ENCODE results near the gene HMGCS1. TPM values are rescaled to one million over a fixed set of nuclear protein-coding genes. Genes with fewer than 3 reads are reported as not detected.

The HMGCS1 gene
- 100 to 1,000 TPM in 1 of 4 donors, 10 to 100 TPM in 3; 46.7 to 210 (median 71.5) TPM for polyA plus RNA-seq
- long read RNA-seq, donor 1, transcript HMGCS1-203 (2 exons, 950 nt) = minor isoform, 15 of 160 reads
- long read RNA-seq, donor 1, transcript HMGCS1-202 (10 exons, 3,466 nt) = minor isoform, 20 of 160 reads
- long read RNA-seq, donor 1, transcript HMGCS1-201 (11 exons, 3,506 nt) = major isoform, 31 of 160 reads
- long read RNA-seq, donor 1, transcript HMGCS1-204 (3 exons, 708 nt) = minor isoform, 7 of 160 reads
- long read RNA-seq, donor 1, partial matches to known transcripts = 77 of 160 reads
- long read RNA-seq, donor 1, other reads (novel, unspliced or antisense) = 6 of 160 reads
- long read RNA-seq, donor 2, partial matches to known transcripts = 0 of 9 reads
- long read RNA-seq, donor 2, other reads (novel, unspliced or antisense) = 0 of 9 reads
- long read RNA-seq, donor 3, partial matches to known transcripts = 0 of 12 reads
- long read RNA-seq, donor 3, other reads (novel, unspliced or antisense) = 0 of 12 reads
- long read RNA-seq, donor 4, partial matches to known transcripts = 0 of 1 reads
- long read RNA-seq, donor 4, other reads (novel, unspliced or antisense) = 0 of 1 reads
- long read RNA-seq, donor 5, partial matches to known transcripts = 0 of 1 reads
- long read RNA-seq, donor 5, other reads (novel, unspliced or antisense) = 0 of 1 reads
- long read RNA-seq, donor 6, transcript HMGCS1-202 (10 exons, 3,466 nt) = major isoform, 10 of 36 reads
- long read RNA-seq, donor 6, transcript HMGCS1-203 (2 exons, 950 nt) = minor isoform, 6 of 36 reads
- long read RNA-seq, donor 6, partial matches to known transcripts = 15 of 36 reads
- long read RNA-seq, donor 6, other reads (novel, unspliced or antisense) = 0 of 36 reads
- long read RNA-seq, donor 7, transcript HMGCS1-201 (11 exons, 3,506 nt) = minor isoform, 5 of 13 reads
- long read RNA-seq, donor 7, transcript HMGCS1-202 (10 exons, 3,466 nt) = major isoform, 6 of 13 reads
- long read RNA-seq, donor 7, partial matches to known transcripts = 0 of 13 reads
- long read RNA-seq, donor 7, other reads (novel, unspliced or antisense) = 0 of 13 reads
- long read RNA-seq, donor 8 = 0 reads
- long read RNA-seq, donor 9, partial matches to known transcripts = 0 of 5 reads
- long read RNA-seq, donor 9, other reads (novel, unspliced or antisense) = 0 of 5 reads
- long read RNA-seq, donor 10, partial matches to known transcripts = 16 of 25 reads
- long read RNA-seq, donor 10, other reads (novel, unspliced or antisense) = 0 of 25 reads

DNA sequence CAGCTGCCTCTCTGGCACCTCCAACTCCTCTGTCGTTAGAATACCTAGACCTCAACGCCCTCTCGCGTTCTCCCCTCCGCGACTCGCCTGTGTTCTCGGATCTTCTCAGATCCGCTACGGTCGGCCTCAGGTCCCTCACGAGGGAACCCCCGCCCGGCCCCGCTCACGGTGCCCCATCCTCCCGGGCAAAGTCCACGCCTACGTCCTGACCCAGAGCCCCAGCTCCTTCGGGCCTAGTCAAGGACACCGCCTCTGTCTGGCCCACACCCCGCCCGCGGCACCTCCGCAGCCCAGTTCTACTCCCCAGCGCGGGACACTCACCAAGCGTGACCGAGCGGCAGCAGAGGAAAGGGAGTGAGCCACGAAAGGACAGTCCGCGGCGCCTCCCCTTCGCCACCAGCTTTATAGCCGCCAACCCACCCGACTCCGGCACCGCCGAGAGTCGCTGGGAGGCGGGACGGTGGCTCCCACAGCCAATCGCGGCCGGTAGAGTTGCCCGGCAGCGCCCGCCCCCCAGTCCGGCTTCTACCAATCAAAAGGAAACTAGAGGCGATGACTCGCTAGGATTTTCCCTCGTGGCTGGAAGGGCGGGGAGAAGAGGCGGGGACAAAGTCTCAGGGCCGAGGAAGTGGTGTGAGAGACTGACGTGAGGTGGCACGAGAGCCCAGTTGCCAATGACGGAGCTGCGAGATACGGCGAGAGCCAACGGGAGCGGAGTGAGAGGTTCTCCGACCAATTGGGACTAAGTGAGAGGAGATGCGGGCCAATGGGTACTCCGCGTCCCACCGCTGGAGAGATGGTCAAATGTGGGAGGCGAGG, at the start of gene HMGCS1:
TSS of gene HMGCS1 (minus strand) at position 378 of the 819 bp plus-strand sequence. CDS start 14,447 bp downstream, outside the sequence.
- no peaks in the 10 kb centered on the region for H3K27me3 ChIP-seq (ENCODE audit: control insufficient read depth in 3 of 3, insufficient read depth in 3 of 3, low read length in 3 of 3)
- peaks cover 0 to 3% (median 3%) of the 10 kb centered on the region in 3 donors for H3K36me3 ChIP-seq (ENCODE audit: control insufficient read depth in 3 of 3, insufficient read depth in 2 of 3, low read depth in 1 of 3, low read length in 3 of 3)
- FAIRE-seq (peak; percentile 44), DNase-seq (peak; percentile 99 to 100)
- H3K9me3 ChIP-seq (ENCODE audit: control insufficient read depth in 2 of 2, insufficient read depth in 1 of 2, low read depth in 1 of 2, low read length in 1 of 2) = no peaks in the 10 kb centered on the region
- H3K27ac ChIP-seq (ENCODE audit: low read depth in 1 of 3, low read length in 2 of 3) = peak within 1 kb of the TSS; percentile 95 to 99 (median 98)
- H3K4me3 ChIP-seq (ENCODE audit: low read depth in 1 of 3, low read length in 3 of 3) = peak within 1 kb of the TSS; percentile 77 to 87 (median 78)
- peaks cover 14 to 22% (median 14%) of the 10 kb centered on the region in 3 donors for H3K4me1 ChIP-seq (ENCODE audit: control insufficient read depth in 3 of 3, insufficient read depth in 2 of 3, low read depth in 1 of 3, low read length in 2 of 3)
- WGBS, 3 donors = 0 to 1% (median 0%) methylated on average over 69 to 70 of the region's 70 CpGs

DNA sequence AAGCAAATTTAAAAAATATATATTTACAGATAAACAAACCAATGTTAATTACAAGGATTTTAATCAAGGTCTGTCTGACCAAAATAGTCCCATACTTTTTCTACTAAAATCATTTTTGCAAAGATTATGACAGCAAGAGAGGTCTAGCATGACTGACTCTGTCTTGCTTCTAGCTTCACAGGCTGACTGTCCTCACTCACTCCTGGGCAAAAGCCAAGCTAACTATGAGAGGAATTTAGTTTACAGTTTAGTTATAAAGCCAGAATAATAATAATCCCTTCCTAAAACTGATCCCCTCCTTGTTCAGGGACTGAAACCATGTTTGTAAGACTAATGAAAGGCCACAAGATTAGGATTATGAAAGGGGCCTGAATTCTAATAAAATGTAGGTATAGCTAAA, 45.5 kb upstream of the HMGCS1 start:
- Histone ChIP-seq H3K27me3 (ENCODE audit: control insufficient read depth in 3 of 3, insufficient read depth in 3 of 3, low read length in 3 of 3) (no peaks in the 10 kb centered on the region), H3K4me1 (ENCODE audit: control insufficient read depth in 3 of 3, insufficient read depth in 2 of 3, low read depth in 1 of 3, low read length in 2 of 3) (peaks cover 0 to 7% (median 0%) of the 10 kb centered on the region in 3 donors), H3K4me3 (ENCODE audit: low read depth in 1 of 3, low read length in 3 of 3) (no peak overlapping the region), H3K9me3 (ENCODE audit: control insufficient read depth in 2 of 2, insufficient read depth in 1 of 2, low read depth in 1 of 2, low read length in 1 of 2) (peaks cover 0 to 15% of the 10 kb centered on the region in 2 donors), H3K36me3 (ENCODE audit: control insufficient read depth in 3 of 3, insufficient read depth in 2 of 3, low read depth in 1 of 3, low read length in 3 of 3) (no peaks in the 10 kb centered on the region), H3K27ac (ENCODE audit: low read depth in 1 of 3, low read length in 2 of 3) (no peak overlapping the region)
- FAIRE-seq (no peak), DNase-seq (no peak)

DNA sequence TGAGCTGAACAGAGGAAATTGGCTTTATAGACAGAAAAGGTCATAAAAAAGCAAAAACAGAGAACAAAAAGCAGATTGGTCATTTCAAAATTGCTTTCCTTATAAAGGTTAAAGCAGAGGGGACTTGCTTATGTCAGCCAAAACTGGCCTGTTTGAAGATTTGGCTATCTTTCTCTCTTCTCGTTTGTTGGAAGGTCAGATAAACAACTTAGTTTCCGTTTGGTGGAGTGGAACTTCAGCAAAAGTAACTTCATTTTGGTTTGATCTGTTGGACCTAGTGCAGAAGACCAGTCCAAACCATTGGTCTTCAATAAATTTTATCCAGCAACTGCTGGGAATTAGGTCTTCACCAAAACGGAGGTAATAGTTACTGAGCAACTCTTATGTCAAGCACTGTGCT, 45.1 kb upstream of the HMGCS1 start:
- Histone ChIP-seq H3K27ac (ENCODE audit: low read depth in 1 of 3, low read length in 2 of 3) (no peak overlapping the region), H3K4me3 (ENCODE audit: low read depth in 1 of 3, low read length in 3 of 3) (no peak overlapping the region), H3K9me3 (ENCODE audit: control insufficient read depth in 2 of 2, insufficient read depth in 1 of 2, low read depth in 1 of 2, low read length in 1 of 2) (peaks cover 0 to 15% of the 10 kb centered on the region in 2 donors), H3K36me3 (ENCODE audit: control insufficient read depth in 3 of 3, insufficient read depth in 2 of 3, low read depth in 1 of 3, low read length in 3 of 3) (no peaks in the 10 kb centered on the region), H3K27me3 (ENCODE audit: control insufficient read depth in 3 of 3, insufficient read depth in 3 of 3, low read length in 3 of 3) (no peaks in the 10 kb centered on the region), H3K4me1 (ENCODE audit: control insufficient read depth in 3 of 3, insufficient read depth in 2 of 3, low read depth in 1 of 3, low read length in 2 of 3) (peaks cover 0 to 7% (median 0%) of the 10 kb centered on the region in 3 donors)
- 45 to 48% (median 47%) methylated on average over 3 of the region's 3 CpGs for WGBS, 3 donors
- FAIRE-seq = no peak
- no peak for DNase-seq

DNA sequence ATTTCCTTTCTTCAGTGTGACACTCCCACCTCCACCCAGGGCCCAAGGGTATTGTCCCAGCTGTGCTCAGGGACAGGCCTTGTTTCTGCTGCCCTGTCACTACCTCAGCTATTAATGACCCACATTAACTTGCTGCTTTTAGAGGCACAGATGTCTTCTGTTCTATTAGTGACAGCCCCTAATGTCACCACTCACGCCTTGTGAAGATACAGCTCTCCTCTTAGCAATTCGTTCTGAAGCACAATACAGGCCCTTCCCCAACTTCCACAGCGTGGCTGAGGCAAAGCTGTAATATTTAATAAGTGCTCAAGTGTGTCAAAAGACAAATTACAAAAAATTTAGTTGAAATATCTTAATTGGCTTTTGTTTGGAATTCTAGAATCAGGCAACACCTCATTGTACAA, 44.7 kb upstream of the HMGCS1 start:
- DNase-seq (no peak), FAIRE-seq (no peak)
- Histone ChIP-seq H3K4me1 (ENCODE audit: control insufficient read depth in 3 of 3, insufficient read depth in 2 of 3, low read depth in 1 of 3, low read length in 2 of 3) (peaks cover 0 to 7% (median 0%) of the 10 kb centered on the region in 3 donors), H3K27ac (ENCODE audit: low read depth in 1 of 3, low read length in 2 of 3) (no peak overlapping the region), H3K36me3 (ENCODE audit: control insufficient read depth in 3 of 3, insufficient read depth in 2 of 3, low read depth in 1 of 3, low read length in 3 of 3) (no peaks in the 10 kb centered on the region), H3K9me3 (ENCODE audit: control insufficient read depth in 2 of 2, insufficient read depth in 1 of 2, low read depth in 1 of 2, low read length in 1 of 2) (peaks cover 0 to 15% of the 10 kb centered on the region in 2 donors), H3K27me3 (ENCODE audit: control insufficient read depth in 3 of 3, insufficient read depth in 3 of 3, low read length in 3 of 3) (no peaks in the 10 kb centered on the region), H3K4me3 (ENCODE audit: low read depth in 1 of 3, low read length in 3 of 3) (no peak overlapping the region)
- WGBS, 3 donors = 56 to 81% (median 74%) methylated on average over 3 of the region's 3 CpGs

DNA sequence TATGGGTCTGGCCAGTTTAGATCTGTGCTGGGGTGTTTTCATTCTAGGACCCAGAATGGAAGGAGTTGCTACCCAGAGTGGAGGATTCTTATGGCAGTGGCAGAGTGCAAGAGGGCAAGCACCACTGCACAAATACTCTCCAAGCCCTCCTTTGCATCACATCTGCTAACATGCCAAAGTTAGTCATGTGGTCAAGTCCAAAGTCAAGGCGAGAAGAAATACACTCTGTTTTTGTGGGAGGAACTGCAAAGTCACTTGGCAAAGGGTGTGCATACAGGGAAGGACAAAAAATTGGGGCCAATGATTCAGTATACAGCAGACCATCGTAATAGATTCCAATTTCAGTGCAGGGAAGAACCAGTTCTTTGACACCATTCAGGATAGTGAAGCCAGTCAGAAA, 43.9 kb upstream of the HMGCS1 start:
- Histone ChIP-seq H3K4me1 (ENCODE audit: control insufficient read depth in 3 of 3, insufficient read depth in 2 of 3, low read depth in 1 of 3, low read length in 2 of 3) (peaks cover 0 to 7% (median 0%) of the 10 kb centered on the region in 3 donors), H3K27ac (ENCODE audit: low read depth in 1 of 3, low read length in 2 of 3) (no peak overlapping the region), H3K9me3 (ENCODE audit: control insufficient read depth in 2 of 2, insufficient read depth in 1 of 2, low read depth in 1 of 2, low read length in 1 of 2) (peaks cover 0 to 15% of the 10 kb centered on the region in 2 donors), H3K36me3 (ENCODE audit: control insufficient read depth in 3 of 3, insufficient read depth in 2 of 3, low read depth in 1 of 3, low read length in 3 of 3) (no peaks in the 10 kb centered on the region), H3K4me3 (ENCODE audit: low read depth in 1 of 3, low read length in 3 of 3) (no peak overlapping the region), H3K27me3 (ENCODE audit: control insufficient read depth in 3 of 3, insufficient read depth in 3 of 3, low read length in 3 of 3) (no peaks in the 10 kb centered on the region)
- FAIRE-seq = no peak
- peak in 1 of 2 donors; percentile 50 for DNase-seq
- 43 to 67% (median 54%) methylated on average over 2 of the region's 2 CpGs for WGBS, 3 donors

DNA sequence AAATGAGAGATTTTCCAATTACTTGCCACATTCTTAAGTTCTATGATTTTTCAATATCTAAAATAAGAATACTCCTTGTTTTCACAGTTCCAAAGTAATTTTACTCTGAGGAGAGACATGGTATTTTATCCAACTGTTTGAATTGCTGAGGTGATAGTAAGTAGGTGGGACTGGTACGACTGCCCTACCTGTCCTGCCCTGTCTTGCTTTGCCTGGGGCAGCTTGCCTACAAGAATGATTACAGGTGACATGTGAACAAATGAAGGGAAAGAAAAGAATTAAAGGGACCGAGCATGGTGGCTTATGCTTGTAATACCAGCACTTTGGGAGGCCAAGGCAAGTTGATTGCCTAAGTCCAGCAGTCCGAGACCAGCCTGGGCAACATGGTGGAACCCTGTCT, 41.6 kb upstream of the HMGCS1 start:
- Histone ChIP-seq H3K36me3 (ENCODE audit: control insufficient read depth in 3 of 3, insufficient read depth in 2 of 3, low read depth in 1 of 3, low read length in 3 of 3) (no peaks in the 10 kb centered on the region), H3K9me3 (ENCODE audit: control insufficient read depth in 2 of 2, insufficient read depth in 1 of 2, low read depth in 1 of 2, low read length in 1 of 2) (peaks cover 0 to 8% of the 10 kb centered on the region in 2 donors), H3K27me3 (ENCODE audit: control insufficient read depth in 3 of 3, insufficient read depth in 3 of 3, low read length in 3 of 3) (no peaks in the 10 kb centered on the region), H3K4me1 (ENCODE audit: control insufficient read depth in 3 of 3, insufficient read depth in 2 of 3, low read depth in 1 of 3, low read length in 2 of 3) (peaks cover 0 to 7% (median 0%) of the 10 kb centered on the region in 3 donors), H3K4me3 (ENCODE audit: low read depth in 1 of 3, low read length in 3 of 3) (no peak overlapping the region), H3K27ac (ENCODE audit: low read depth in 1 of 3, low read length in 2 of 3) (no peak overlapping the region)
- 89 to 93% (median 89%) methylated on average over 3 of the region's 3 CpGs for WGBS, 3 donors
- no peak for FAIRE-seq
- DNase-seq = no peak

DNA sequence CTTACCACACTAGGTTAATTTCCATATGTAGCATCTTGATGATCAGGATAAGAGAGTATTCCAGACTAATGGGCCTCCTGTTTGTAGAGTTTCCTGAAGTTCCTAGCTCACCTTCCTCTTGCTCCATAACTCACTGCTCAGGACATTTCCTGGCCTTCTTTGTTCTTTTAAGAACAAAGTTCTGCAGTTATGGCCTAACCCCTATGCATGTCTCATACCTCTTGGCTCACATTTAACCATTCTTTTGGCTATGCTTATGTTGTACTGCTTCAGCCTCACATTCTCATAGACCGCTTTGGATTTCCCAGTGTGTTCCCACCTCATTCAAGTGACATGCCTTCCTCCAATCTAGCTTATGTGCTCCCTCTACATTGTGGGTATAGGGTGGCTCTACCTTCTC, 40.5 kb upstream of the HMGCS1 start:
- Histone ChIP-seq H3K4me1 (ENCODE audit: control insufficient read depth in 3 of 3, insufficient read depth in 2 of 3, low read depth in 1 of 3, low read length in 2 of 3) (peaks cover 0 to 15% (median 0%) of the 10 kb centered on the region in 3 donors), H3K9me3 (ENCODE audit: control insufficient read depth in 2 of 2, insufficient read depth in 1 of 2, low read depth in 1 of 2, low read length in 1 of 2) (no peaks in the 10 kb centered on the region), H3K4me3 (ENCODE audit: low read depth in 1 of 3, low read length in 3 of 3) (no peak overlapping the region), H3K36me3 (ENCODE audit: control insufficient read depth in 3 of 3, insufficient read depth in 2 of 3, low read depth in 1 of 3, low read length in 3 of 3) (no peaks in the 10 kb centered on the region), H3K27me3 (ENCODE audit: control insufficient read depth in 3 of 3, insufficient read depth in 3 of 3, low read length in 3 of 3) (no peaks in the 10 kb centered on the region), H3K27ac (ENCODE audit: low read depth in 1 of 3, low read length in 2 of 3) (no peak overlapping the region)
- WGBS, 3 donors = 91 to 100% (median 92%) methylated on average over 1 of the region's 1 CpG
- no peak for DNase-seq
- no peak for FAIRE-seq
